Panc1 (cell line): ENCODE results near the gene LILRA2. TPM values are rescaled to one million over a fixed set of nuclear protein-coding genes. Genes with fewer than 3 reads are reported as not detected.
"Not testable (repeated sequence)": the region's sequence is repeated elsewhere in the genome, so short reads cannot be mapped to it uniquely, and the experiment has no call there.

Source experiments
- ATAC-seq: fragments of 200-7000 bp; cut with Tn5 transposase; 2 replicates; pipeline ENCODE4 v1.9.1; 2020; ENCODE audit warnings: mild to moderate bottlenecking, moderate library complexity
- BruUV-seq: library from RNA; stranded (reverse); fragments of 400-500 nt; replicated peaks from 2 replicates; lab custom pipeline; 2021; lab: Mats Ljungman, UMichigan
- CTCF ChIA-PET: fragments of 300-600 bp; sonication (Branson Sonifier 250); formaldehyde crosslinking; loops from one replicate; lab custom pipeline; 2022; ENCODE audit warnings: antibody characterized with exemption; lab: Charles Lee
- POLR2A ChIA-PET: fragments of 300-600 bp; sonication (Branson Sonifier 250); formaldehyde crosslinking; loops from one replicate; lab custom pipeline; 2022; ENCODE audit warnings: antibody characterized with exemption; lab: Charles Lee
- DNase-seq: peaks from one replicate; pipeline ENCODE4 v3.0.0-alpha.2; 2010; ENCODE audit warnings: low read depth, low spot score
- H3K27ac ChIP-seq: 2 replicates; pipeline ENCODE4 v1.5.1; 2011; ENCODE audit warnings: mild to moderate bottlenecking, low read length, inconsistent platforms
- H3K27me3 ChIP-seq: fragments of 200-500 bp; sonication (Bioruptor generic); 2 replicates; pipeline ENCODE4 v1.6.0; 2014; ENCODE audit warnings: low read length, inconsistent platforms; ENCODE audit not compliant: control insufficient read depth, insufficient read depth
- H3K36me3 ChIP-seq: fragments of 200-500 bp; sonication (Bioruptor generic); 2 replicates; pipeline ENCODE4 v1.5.1; 2014; ENCODE audit warnings: inconsistent platforms, mild to moderate bottlenecking, low read length, moderate library complexity; ENCODE audit not compliant: control insufficient read depth, insufficient read depth
- H3K4me1 ChIP-seq: 2 replicates; pipeline ENCODE4 v1.5.1; 2011; ENCODE audit warnings: inconsistent platforms, mild to moderate bottlenecking, low read length, moderate library complexity; ENCODE audit not compliant: control insufficient read depth, insufficient read depth
- H3K4me3 ChIP-seq, 2 experiments: 2 replicates each; pipeline ENCODE4 v1.5.1; 2011 to 2012; ENCODE audit warnings: low read depth in 2 of 2, low read length in 2 of 2, mild to moderate bottlenecking in 2 of 2, inconsistent platforms in 1 of 2, moderate library complexity in 1 of 2
- H3K9me3 ChIP-seq: fragments of 200-500 bp; sonication (Bioruptor generic); 2 replicates; pipeline ENCODE4 v1.5.1; 2014; ENCODE audit warnings: low read depth, mild to moderate bottlenecking, inconsistent platforms, low read length, moderate library complexity; ENCODE audit not compliant: control insufficient read depth, insufficient read depth
- CTCF ChIP-seq: fragments of 450-650 bp; IDR thresholded peaks from 2 replicates; pipeline ENCODE4 v1.5.1; 2017; ENCODE audit warnings: mild to moderate bottlenecking
- POLR2AphosphoS5 ChIP-seq: IDR thresholded peaks from 2 replicates; pipeline ENCODE4 v1.6.1; 2012; ENCODE audit warnings: mild to moderate bottlenecking, low read depth, low read length, moderate library complexity
- REST ChIP-seq, 2 experiments: IDR thresholded peaks; 2 replicates each; pipeline ENCODE4 v1.6.1; 2011 to 2012; ENCODE audit warnings: low read depth in 2 of 2, control low read depth in 1 of 2, low read length in 1 of 2, mild to moderate bottlenecking in 1 of 2, moderate library complexity in 1 of 2; ENCODE audit not compliant: insufficient read depth in 1 of 2
- SIN3A ChIP-seq: IDR thresholded peaks from 2 replicates; pipeline ENCODE4 v1.6.1; 2012; ENCODE audit warnings: low read depth, mild to moderate bottlenecking, low read length, moderate library complexity, borderline replicate concordance; ENCODE audit not compliant: insufficient read depth
- TCF7L2 ChIP-seq: IDR thresholded peaks from 2 replicates; pipeline ENCODE4 v1.6.1; 2011; ENCODE audit warnings: mild to moderate bottlenecking, low read depth, low read length, inconsistent platforms
- in situ Hi-C: cut with HindIII; loops from 2 replicates; pipeline ENCODE4 v1.10.0; 2016; ENCODE audit warnings: low sequenced_read_pairs, low pct_unique_long_range_greater_than_20kb
- intact Hi-C: fragments of 100-400 bp; cut with micrococcal nuclease; formaldehyde crosslinking; loops from one replicate; pipeline ENCODE4 v1.10.0; 2022; ENCODE audit not compliant: unreplicated experiment
- total RNA-seq: library from RNA; stranded (reverse); gene quantifications from one replicate; pipeline ENCODE4 v1.2.1, GENCODE V29; 2021; ENCODE audit not compliant: unreplicated experiment

LILRA2 gene
- total RNA-seq, 1 experiment from 2014 or later: not detected

- Histone ChIP-seq H3K4me1 (no peaks in the 10 kb centered on the region), H3K9me3 (no peaks in the 10 kb centered on the region), H3K27me3 (peaks cover 40% of the 10 kb centered on the region), H3K4me3 (no peak overlapping the region), H3K36me3 (no peaks in the 10 kb centered on the region), H3K27ac (no peak overlapping the region)
- no peak for DNase-seq
- ChIA-PET CTCF (no interaction called here), POLR2A (no interaction called here)
- no peak for TF ChIP-seq CTCF
- TF ChIP-seq TCF7L2: no peak
- TF ChIP-seq SIN3A: no peak
- TF ChIP-seq REST (IDR thresholded peaks at IDR 0.05; ENCODE audit: insufficient read depth in 1 of 2, low read depth in 2 of 2, low read length in 1 of 2): no peak
- no peak for TF ChIP-seq POLR2AphosphoS5
- intact Hi-C loops: no loop called here
- in situ Hi-C loops: no loop called here
- no TSS peak for BruUV-seq
- ATAC-seq: no peak
Observed at GRCh38 chr19:54586397-54586796, 12.8 kb downstream of the LILRA2 start.

- CTCF ChIA-PET: no interaction called here
- no peak for ATAC-seq
- H3K9me3 ChIP-seq: no peaks in the 10 kb centered on the region
Observed at GRCh38 chr19:54587026-54587425, 13.4 kb downstream of the LILRA2 start.

GRCh38 chr19:54593445-54593844 lies 19.9 kb downstream of the LILRA2 start, which contains the start of gene LILRA1:
LILRA1 (plus strand) TSS chr19:54593632; CDS start chr19:54594245, 613 bp downstream.
- H3K4me3 ChIP-seq, POLR2A ChIA-PET, in situ Hi-C loops: not testable (repeated sequence)

More at GRCh38 chr19:54587026-54587425, 13.4 kb downstream of the LILRA2 start:
- in situ Hi-C loops (no loop called here), intact Hi-C loops (no loop called here)
- H3K27ac ChIP-seq: no peak overlapping the region
- no peaks in the 10 kb centered on the region for H3K36me3 ChIP-seq
- POLR2A ChIA-PET: no interaction called here
- no peaks in the 10 kb centered on the region for H3K4me1 ChIP-seq
- TF ChIP-seq SIN3A (no peak), CTCF (no peak), TCF7L2 (no peak), POLR2AphosphoS5 (no peak)
- H3K27me3 ChIP-seq: peaks cover 41% of the 10 kb centered on the region
- no peak for DNase-seq
- no TSS peak for BruUV-seq
- no peak overlapping the region for H3K4me3 ChIP-seq

GRCh38 chr19:54593931-54594626 lies 20.5 kb downstream of the LILRA2 start:
- H3K4me1 ChIP-seq, H3K4me3 ChIP-seq, intact Hi-C loops, H3K9me3 ChIP-seq, H3K36me3 ChIP-seq, in situ Hi-C loops, POLR2A ChIA-PET, H3K27ac ChIP-seq, CTCF ChIA-PET, DNase-seq, BruUV-seq: not testable (repeated sequence)
- peaks cover 45% of the 10 kb centered on the region for H3K27me3 ChIP-seq
- peak; percentile 43 for ATAC-seq

More at GRCh38 chr19:54593445-54593844, 19.9 kb downstream of the LILRA2 start, which contains the start of gene LILRA1:
- H3K9me3 ChIP-seq, DNase-seq, H3K36me3 ChIP-seq, H3K27ac ChIP-seq, ATAC-seq, H3K4me1 ChIP-seq, CTCF ChIA-PET, intact Hi-C loops, BruUV-seq: not testable (repeated sequence)
- H3K27me3 ChIP-seq: peaks cover 46% of the 10 kb centered on the region
